ENCODE measurements around the gene C1QBP. TPM values are rescaled to one million over a fixed set of nuclear protein-coding genes. Genes with fewer than 3 reads are reported as not detected.
"Not testable (repeated sequence)": the region's sequence is repeated elsewhere in the genome, so short reads cannot be mapped to it uniquely, and the experiment has no call there.

C1QBP gene
- polyA plus RNA-seq, 4 donors: 142 to 175 (median 153) TPM

GRCh38 chr17:5434984-5435383 lies 4.0 kb downstream of the C1QBP start:
- no peak for DNase-seq (ENCODE audit: low read depth in 4 of 4, low spot score in 2 of 4)

- no peak for DNase-seq (ENCODE audit: low read depth in 4 of 4, low spot score in 2 of 4)
These were observed 6.9 kb downstream of the C1QBP start for GRCh38 chr17:5431949-5432556.

GRCh38 chr17:5431234-5431633 lies 7.7 kb downstream of the C1QBP start:
- DNase-seq (ENCODE audit: low read depth in 4 of 4, low spot score in 2 of 4): not testable (repeated sequence)

- no peak for DNase-seq (ENCODE audit: low read depth in 4 of 4, low spot score in 2 of 4)
These were observed 8.4 kb downstream of the C1QBP start for GRCh38 chr17:5430413-5430999.

DNA sequence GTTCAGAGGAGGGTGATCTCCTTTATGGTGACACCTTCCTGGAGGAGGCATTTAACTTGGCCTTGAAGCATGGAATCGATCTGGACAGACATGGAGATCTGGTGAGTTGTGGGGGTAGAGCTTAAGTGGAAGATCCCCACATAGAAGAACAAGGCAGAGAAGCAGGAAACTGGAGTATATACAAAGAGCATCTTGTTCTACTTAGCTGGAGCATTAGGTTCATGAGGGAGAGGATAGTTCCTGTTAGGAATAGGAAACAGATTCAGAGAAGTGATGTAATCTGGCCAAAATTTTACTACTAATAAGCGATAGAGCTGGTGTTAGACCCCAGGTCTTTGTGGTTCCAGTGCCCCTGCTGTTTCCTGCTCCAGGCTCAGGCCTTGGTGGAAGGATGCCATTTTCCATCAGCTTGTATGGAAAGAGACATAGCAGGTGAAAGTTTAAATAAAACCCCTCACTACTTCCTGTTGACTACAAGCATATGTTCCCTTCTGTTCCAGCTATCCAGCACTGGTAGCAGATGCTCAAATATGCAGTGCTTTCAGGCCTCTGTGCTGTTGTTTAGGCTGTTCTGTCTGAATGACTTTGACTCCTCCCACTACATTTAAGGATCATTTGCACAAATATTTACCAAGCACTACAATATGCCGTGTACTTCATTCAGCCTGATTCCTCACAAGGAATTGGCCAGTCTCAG lies 9.6 kb downstream of the C1QBP start:
- no peak for DNase-seq (ENCODE audit: low read depth in 4 of 4, low spot score in 2 of 4)

DNA sequence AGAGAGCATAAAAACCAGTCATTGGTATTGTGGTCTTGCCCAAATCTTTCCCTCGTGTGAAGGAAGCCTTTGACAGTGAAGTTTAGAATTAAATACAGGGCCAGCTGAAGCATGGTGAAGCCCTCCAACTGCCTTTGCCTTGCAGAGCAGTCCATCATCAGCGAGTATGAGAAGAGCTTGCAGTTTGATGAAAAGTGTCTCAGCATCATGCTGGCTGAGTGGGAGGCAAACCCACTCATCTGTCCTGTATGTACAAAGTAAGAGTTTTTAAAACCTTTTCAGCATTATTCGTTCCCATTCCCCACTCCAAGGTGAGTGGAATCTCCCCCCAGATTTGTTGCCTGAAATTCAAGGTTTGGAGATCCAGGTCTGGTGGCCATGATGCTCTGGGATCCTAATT lies 13.1 kb downstream of the C1QBP start:
- no peak for DNase-seq (ENCODE audit: low read depth in 4 of 4, low spot score in 2 of 4)

- DNase-seq (ENCODE audit: low read depth in 4 of 4, low spot score in 2 of 4): no peak
These were observed 14.0 kb downstream of the C1QBP start for GRCh38 chr17:5424909-5425308.

DNA sequence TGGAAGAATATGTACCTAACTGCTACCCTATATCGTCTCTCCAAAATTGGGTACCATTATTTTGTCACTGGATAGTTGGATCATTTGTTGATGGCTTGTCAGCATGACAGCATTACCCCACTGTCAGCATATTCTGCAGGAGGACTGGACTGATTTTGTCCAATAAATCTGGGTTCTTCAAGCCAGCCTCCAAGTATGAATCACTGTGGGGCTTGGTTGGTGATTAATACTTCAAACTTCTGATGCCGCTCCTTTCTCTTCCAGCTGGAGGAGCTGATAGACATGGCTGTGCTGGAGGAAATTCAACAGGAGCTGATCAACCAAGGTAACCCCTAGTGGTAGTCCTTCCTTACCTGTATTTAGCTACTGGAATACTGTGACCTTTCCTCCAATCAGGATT lies 16.4 kb downstream of the C1QBP start:
- no peak for DNase-seq (ENCODE audit: low read depth in 4 of 4, low spot score in 2 of 4)

GRCh38 chr17:5419959-5420653 lies 18.8 kb downstream of the C1QBP start, which contains the start of gene RPAIN:
Gene RPAIN, plus strand, starts transcription at chr17:5420182. Its CDS starts 29 bp downstream, at chr17:5420211.
- DNase-seq (ENCODE audit: low read depth in 4 of 4, low spot score in 2 of 4): peak in 2 of 4 donors; percentile 30 to 89

DNA sequence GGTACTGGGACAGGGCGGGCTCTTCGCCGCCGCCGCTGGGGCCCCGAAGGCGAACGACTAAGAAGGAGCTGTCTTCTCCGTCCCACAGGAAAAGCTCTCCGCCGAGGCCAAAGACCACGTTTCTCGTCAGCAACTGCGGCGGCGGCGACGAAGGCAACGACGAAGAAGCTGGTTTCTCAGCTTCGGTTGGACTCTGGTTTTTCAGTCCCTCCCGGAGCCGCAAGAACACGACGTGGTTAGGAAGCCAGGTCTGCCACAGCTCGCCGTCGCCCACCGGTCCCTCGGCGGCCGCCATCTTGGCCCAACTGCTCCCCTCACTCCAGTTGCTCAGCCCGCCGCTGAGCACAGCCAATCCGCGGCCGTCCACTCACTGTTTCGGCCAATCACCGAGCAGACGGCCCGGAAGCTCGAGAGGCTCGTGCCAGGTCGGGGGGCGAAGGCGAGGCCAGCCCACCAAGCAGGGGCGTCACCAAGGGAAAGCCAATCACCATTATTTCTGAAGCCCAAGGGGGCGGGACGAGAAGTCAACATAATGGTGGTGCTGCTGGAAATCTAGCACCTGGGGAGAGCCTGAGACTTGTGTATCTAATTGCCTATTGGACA lies 19.5 kb downstream of the C1QBP start, which contains the start of gene NUP88:
Gene NUP88 (minus strand): TSS at position 307 of the 603 bp plus-strand sequence. CDS start 12 bp downstream, at position 295.
- DNase-seq (ENCODE audit: low read depth in 4 of 4, low spot score in 2 of 4): peak; percentile 93 to 99 (median 98)

DNA sequence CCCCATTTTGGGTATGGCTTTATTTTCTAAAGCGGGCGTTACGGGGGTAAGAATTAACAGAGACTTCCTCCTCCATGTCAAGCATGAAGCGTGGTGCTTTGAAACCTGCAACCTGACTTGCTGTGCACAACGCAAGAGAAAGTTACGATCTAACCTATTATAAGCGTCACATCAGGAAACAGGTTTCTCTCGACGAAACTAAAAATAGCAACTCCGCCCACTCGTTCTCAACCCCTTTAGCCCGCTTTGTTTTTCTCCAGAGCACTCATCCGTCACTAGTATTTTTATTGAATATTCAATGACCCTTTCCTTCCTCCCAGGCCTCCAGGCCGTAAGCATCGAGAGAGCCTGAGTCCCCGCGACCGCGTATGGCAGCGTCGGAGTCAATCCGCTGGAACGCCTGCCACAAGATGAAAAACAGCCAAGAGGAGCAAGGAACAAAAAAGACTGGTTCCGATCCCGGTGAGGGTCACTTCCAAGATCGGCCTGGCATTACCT lies 20.0 kb downstream of the C1QBP start:
- DNase-seq (ENCODE audit: low read depth in 4 of 4, low spot score in 2 of 4): peak; percentile 41 to 56 (median 48)

GRCh38 chr17:5416901-5417300 lies 22.1 kb downstream of the C1QBP start:
- DNase-seq (ENCODE audit: low read depth in 4 of 4, low spot score in 2 of 4): no peak

DNA sequence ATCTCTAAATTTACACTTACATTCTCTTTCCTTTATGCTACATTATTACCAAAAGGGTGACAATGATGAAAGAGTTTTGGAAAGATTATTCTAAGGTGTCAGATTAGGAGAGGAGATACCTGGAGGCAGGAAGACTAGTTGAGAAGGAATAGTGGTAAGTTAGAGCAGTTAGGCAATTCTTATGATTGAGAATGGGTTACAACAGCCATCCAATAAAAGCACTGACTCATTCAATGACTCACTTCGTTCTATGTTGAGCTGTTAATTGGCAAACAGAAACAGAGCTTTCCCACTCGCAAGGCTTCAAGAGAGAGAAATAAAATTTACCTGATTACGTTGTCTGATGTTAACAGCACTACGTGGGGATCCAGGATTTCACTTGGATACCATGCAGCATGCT lies 25.3 kb downstream of the C1QBP start:
- no peak for DNase-seq (ENCODE audit: low read depth in 4 of 4, low spot score in 2 of 4)

DNA sequence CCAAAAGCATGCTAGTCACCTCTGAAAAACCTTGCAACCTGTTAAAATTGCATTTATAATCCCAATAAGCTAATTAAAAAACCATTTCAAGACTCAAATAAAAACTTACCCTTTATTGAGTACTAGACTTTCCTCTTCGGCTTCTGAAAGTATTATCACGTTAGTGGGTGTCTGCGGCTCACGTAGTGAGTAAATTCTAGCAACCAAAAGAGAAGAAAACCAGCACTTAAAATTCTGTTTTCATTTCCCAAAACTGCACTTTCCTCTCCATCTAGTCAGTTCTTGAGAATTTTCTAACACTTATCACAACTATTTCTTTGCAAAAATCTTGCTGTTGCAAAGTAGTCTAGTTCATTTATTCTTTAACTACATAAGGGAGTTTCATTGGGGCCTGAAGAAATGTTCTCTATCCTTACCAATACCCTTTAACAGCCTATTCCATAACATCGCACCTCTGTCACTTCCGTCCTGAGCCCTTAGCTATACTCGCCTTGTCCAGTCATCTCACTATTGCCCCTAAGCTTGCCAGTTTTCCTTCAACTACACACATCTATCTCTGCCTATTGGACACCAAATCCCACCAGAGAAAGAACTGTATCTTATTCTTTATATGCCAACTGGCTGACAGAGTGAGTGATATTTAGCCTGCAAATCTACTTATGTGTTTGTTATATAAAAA lies 28.2 kb downstream of the C1QBP start:
- DNase-seq (ENCODE audit: low read depth in 4 of 4, low spot score in 2 of 4): no peak

- DNase-seq (ENCODE audit: low read depth in 4 of 4, low spot score in 2 of 4): no peak
These were observed 30.8 kb downstream of the C1QBP start for GRCh38 chr17:5408186-5408585.

GRCh38 chr17:5405400-5405799 lies 33.6 kb downstream of the C1QBP start:
- no peak for DNase-seq (ENCODE audit: low read depth in 4 of 4, low spot score in 2 of 4)

DNA sequence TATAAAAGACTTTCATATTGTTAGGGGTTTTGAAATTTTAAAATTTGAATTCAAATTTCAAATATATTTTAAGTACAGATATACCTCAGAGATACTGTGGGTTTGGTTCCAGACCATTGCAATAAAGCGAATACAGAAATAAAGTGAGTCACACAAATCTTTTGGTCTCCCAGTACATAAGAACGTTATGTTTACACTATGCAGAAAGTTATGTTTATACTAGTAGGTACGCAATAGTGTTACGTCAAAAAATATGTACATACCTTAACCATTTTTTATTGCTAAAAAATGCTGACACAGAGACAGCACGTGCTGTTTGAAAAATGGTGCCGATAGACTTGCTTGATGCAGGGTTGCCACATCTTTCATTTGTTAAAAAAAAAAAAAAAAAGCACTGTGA lies 39.2 kb downstream of the C1QBP start:
- no peak for DNase-seq (ENCODE audit: low read depth in 4 of 4, low spot score in 2 of 4)

DNA sequence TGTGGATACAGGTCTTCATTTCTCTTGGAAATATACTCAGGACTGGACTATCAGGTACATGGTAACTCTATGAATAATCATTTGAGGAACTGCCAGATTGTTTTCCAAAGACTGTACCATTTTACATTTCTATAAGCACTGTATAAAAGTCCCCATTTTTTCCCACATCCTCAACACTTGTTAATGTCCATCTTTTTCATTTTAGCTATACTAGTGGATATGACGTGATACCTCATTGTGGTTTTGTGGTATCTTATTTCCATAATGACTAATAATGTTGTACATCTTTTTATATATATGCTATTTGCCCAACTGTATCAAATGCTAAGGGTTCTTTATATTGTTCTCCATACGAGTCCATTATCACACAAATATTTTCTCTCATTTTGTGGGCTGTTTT lies 42.3 kb downstream of the C1QBP start:
- DNase-seq (ENCODE audit: low read depth in 4 of 4, low spot score in 2 of 4): no peak

DNA sequence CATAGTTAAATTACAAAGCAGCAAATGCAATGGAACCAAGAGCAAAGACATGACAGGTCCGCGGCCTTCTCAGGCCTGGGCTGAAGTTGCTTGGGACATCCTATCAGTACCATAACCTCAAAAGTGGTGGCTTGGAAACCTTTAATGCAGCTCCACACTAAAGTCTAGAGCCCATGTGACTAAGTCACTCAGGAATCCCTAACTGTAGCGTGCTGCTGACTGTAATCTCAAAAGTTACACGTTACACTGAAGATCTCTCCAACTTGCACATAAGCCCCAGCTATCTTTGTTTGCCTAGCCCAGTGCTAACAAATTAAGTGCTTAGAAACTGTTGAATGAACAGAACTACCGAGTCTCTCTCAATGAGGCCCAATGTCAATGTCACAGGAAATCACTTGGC lies 47.3 kb downstream of the C1QBP start:
- DNase-seq (ENCODE audit: low read depth in 4 of 4, low spot score in 2 of 4): no peak
